ENCODE data around the gene LRP1B.

LRP1B gene

GRCh38 chr2:142131010-142131669 is at the start of gene LRP1B:
Gene LRP1B (minus strand): TSS chr2:142131016. CDS start chr2:142130729, 287 bp downstream.
- no peak for DNase-seq (ENCODE audit: low read depth in 2 of 2)

- no peak for DNase-seq (ENCODE audit: low read depth in 2 of 2)
Observed at GRCh38 chr2:142179686-142180085, 48.9 kb upstream of the LRP1B start.

- no peak for DNase-seq (ENCODE audit: low read depth in 2 of 2)
Observed at GRCh38 chr2:142178604-142179003, 47.8 kb upstream of the LRP1B start.

GRCh38 chr2:142176941-142177340 is 46.1 kb upstream of the LRP1B start:
- DNase-seq (ENCODE audit: low read depth in 2 of 2) = no peak

- no peak for DNase-seq (ENCODE audit: low read depth in 2 of 2)
Observed at GRCh38 chr2:142175813-142176338, 45.1 kb upstream of the LRP1B start.

- DNase-seq (ENCODE audit: low read depth in 2 of 2) = no peak
Observed at GRCh38 chr2:142174176-142174575, 43.4 kb upstream of the LRP1B start.

GRCh38 chr2:142170847-142171246 is 40.0 kb upstream of the LRP1B start:
- DNase-seq (ENCODE audit: low read depth in 2 of 2) = no peak

GRCh38 chr2:142165790-142166189 is 35.0 kb upstream of the LRP1B start:
- DNase-seq (ENCODE audit: low read depth in 2 of 2) = no peak

- DNase-seq (ENCODE audit: low read depth in 2 of 2) = no peak
Observed at GRCh38 chr2:142153601-142154000, 22.8 kb upstream of the LRP1B start.

- no peak for DNase-seq (ENCODE audit: low read depth in 2 of 2)
Observed at GRCh38 chr2:142150453-142150852, 19.6 kb upstream of the LRP1B start.

- no peak for DNase-seq (ENCODE audit: low read depth in 2 of 2)
Observed at GRCh38 chr2:142144547-142144946, 13.7 kb upstream of the LRP1B start.

- DNase-seq (ENCODE audit: low read depth in 2 of 2) = no peak
Observed at GRCh38 chr2:142142595-142142994, 11.8 kb upstream of the LRP1B start.

- DNase-seq (ENCODE audit: low read depth in 2 of 2) = no peak
Observed at GRCh38 chr2:142140434-142140845, 9.6 kb upstream of the LRP1B start.

GRCh38 chr2:142139384-142139783 is 8.6 kb upstream of the LRP1B start:
- DNase-seq (ENCODE audit: low read depth in 2 of 2) = no peak

- DNase-seq (ENCODE audit: low read depth in 2 of 2) = no peak
Observed at GRCh38 chr2:142136571-142136970, 5.8 kb upstream of the LRP1B start.

- DNase-seq (ENCODE audit: low read depth in 2 of 2) = no peak
Observed at GRCh38 chr2:142134911-142135310, 4.1 kb upstream of the LRP1B start.

GRCh38 chr2:142130111-142131009 is 456 bp downstream of the LRP1B start:
- DNase-seq (ENCODE audit: low read depth in 2 of 2) = no peak

GRCh38 chr2:142128105-142128504 is 2.7 kb downstream of the LRP1B start:
- DNase-seq (ENCODE audit: low read depth in 2 of 2) = no peak

GRCh38 chr2:142127248-142127647 is 3.6 kb downstream of the LRP1B start:
- DNase-seq (ENCODE audit: low read depth in 2 of 2) = no peak

GRCh38 chr2:142124706-142125105 is 6.1 kb downstream of the LRP1B start:
- DNase-seq (ENCODE audit: low read depth in 2 of 2) = no peak

- no peak for DNase-seq (ENCODE audit: low read depth in 2 of 2)
Observed at GRCh38 chr2:142119347-142119746, 11.5 kb downstream of the LRP1B start.

- no peak for DNase-seq (ENCODE audit: low read depth in 2 of 2)
Observed at GRCh38 chr2:142112757-142113221, 18.0 kb downstream of the LRP1B start.

Measured in activated CD8-positive, alpha-beta memory T cell treated with anti-CD3 and anti-CD28 coated beads for 4 hours (primary cell).